Liver (tissue), 9 donors: ENCODE data around the gene HELZ2. TPM values are rescaled to one million over a fixed set of nuclear protein-coding genes. Genes with fewer than 3 reads are reported as not detected.

Source experiments
- DNase-seq: peaks from one replicate; pipeline ENCODE4 v3.0.0-alpha.2; 2017; ENCODE audit warnings: low spot score
- H3K27ac ChIP-seq, 2 donors: one replicate each; pipeline ENCODE4 v1.7.0; 2013; ENCODE audit warnings: inconsistent platforms in 2 of 2, low read length in 2 of 2, control low read depth in 1 of 2, low read depth in 1 of 2, mild to moderate bottlenecking in 1 of 2
- H3K27me3 ChIP-seq, 4 donors: one replicate each; pipeline versions ENCODE4 v1.6.1 to v1.7.0; 2013; ENCODE audit warnings: low read length in 3 of 4, inconsistent platforms in 1 of 4, mild to moderate bottlenecking in 1 of 4, moderate library complexity in 1 of 4; ENCODE audit not compliant: control insufficient read depth in 4 of 4, insufficient read depth in 4 of 4
- H3K36me3 ChIP-seq, 4 donors: one replicate each; pipeline versions ENCODE4 v1.6.1 to v1.7.0; 2013; ENCODE audit warnings: low read length in 3 of 4, mild to moderate bottlenecking in 3 of 4, low read depth in 1 of 4, moderate library complexity in 1 of 4; ENCODE audit not compliant: control insufficient read depth in 4 of 4, insufficient read depth in 3 of 4
- H3K4me1 ChIP-seq, 4 donors: one replicate each; pipeline versions ENCODE4 v1.6.1 to v1.7.0; 2013; ENCODE audit warnings: low read length in 3 of 4, mild to moderate bottlenecking in 3 of 4, moderate library complexity in 1 of 4; ENCODE audit not compliant: control insufficient read depth in 4 of 4, insufficient read depth in 4 of 4
- H3K4me3 ChIP-seq, 3 donors: one replicate each; pipeline versions ENCODE4 v1.6.1 to v1.7.0; 2013; ENCODE audit warnings: low read length in 3 of 3, control low read depth in 1 of 3, low read depth in 1 of 3, mild to moderate bottlenecking in 1 of 3
- H3K9ac ChIP-seq, 2 donors: one replicate each; pipeline ENCODE4 v1.7.0; 2013; ENCODE audit warnings: low read length in 2 of 2, mild to moderate bottlenecking in 2 of 2, moderate library complexity in 2 of 2, control low read depth in 1 of 2, low read depth in 1 of 2
- H3K9me3 ChIP-seq, 4 donors: one replicate each; pipeline versions ENCODE4 v1.6.1 to v1.7.0; 2013; ENCODE audit warnings: low read length in 3 of 4; ENCODE audit not compliant: control insufficient read depth in 4 of 4
- EGR1 ChIP-seq, 2 donors: IDR thresholded peaks; 2 replicates each; pipeline ENCODE4 v1.6.1; 2016 to 2018; ENCODE audit warnings: antibody characterized with exemption in 2 of 2, low read depth in 2 of 2
- FOXA1 ChIP-seq: IDR thresholded peaks from 2 replicates; pipeline ENCODE4 v1.6.1; 2016; ENCODE audit warnings: antibody characterized with exemption
- FOXA2 ChIP-seq: IDR thresholded peaks from 2 replicates; pipeline ENCODE4 v1.6.1; 2016; ENCODE audit warnings: antibody characterized with exemption
- GABPA ChIP-seq, 2 donors: IDR thresholded peaks in 1 of 2; conservative IDR thresholded peaks in 1 of 2; 2 replicates each; pipeline ENCODE4 v1.6.1; 2016; ENCODE audit warnings: antibody characterized with exemption in 2 of 2, mild to moderate bottlenecking in 1 of 2, moderate library complexity in 1 of 2
- HNF4A ChIP-seq, 2 donors: conservative IDR thresholded peaks; 2 replicates each; pipeline ENCODE4 v1.6.1; 2016; ENCODE audit warnings: antibody characterized with exemption in 2 of 2, mild to moderate bottlenecking in 2 of 2
- HNF4G ChIP-seq: IDR thresholded peaks from 2 replicates; pipeline ENCODE4 v1.6.1; 2016; ENCODE audit warnings: antibody characterized with exemption
- JUND ChIP-seq, 2 donors: IDR thresholded peaks; 2 replicates each; pipeline ENCODE4 v1.6.1; 2016; ENCODE audit warnings: antibody characterized with exemption in 2 of 2
- RXRA ChIP-seq, 2 donors: IDR thresholded peaks; 2 replicates each; pipeline ENCODE4 v1.6.1; 2017 to 2018; ENCODE audit warnings: antibody characterized with exemption in 2 of 2, mild to moderate bottlenecking in 1 of 2
- SP1 ChIP-seq: IDR thresholded peaks from 2 replicates; pipeline ENCODE4 v1.6.1; 2018; ENCODE audit warnings: antibody characterized with exemption, mild to moderate bottlenecking
- WGBS: extraction: QIAGEN DNeasy Blood & Tissue Kit; methylation state at CpG from one replicate; pipeline ENCODE4 v1.1.7; 2013; 5-methylcytosine and 5-hydroxymethylcytosine counted together
- polyA plus RNA-seq, 2 donors: library from polyadenylated mRNA; stranded (reverse) in 1 of 2; unstranded in 1 of 2; fragments of 200-250 nt in 1 of 2; fragments of >200 nt in 1 of 2; fragmentation: Nextera tagmentation in 1 of 2; extraction: Ambion mirVana in 1 of 2; gene quantifications; one replicate each; pipeline versions ENCODE4 v1.2.1 to v1.2.3, GENCODE V29; 2013 to 2015
- total RNA-seq, 2 donors: library from RNA; depleted of rRNA; stranded (reverse); fragments of >200 nt; gene quantifications; one replicate each; pipeline ENCODE4 v1.2.3, GENCODE V29; 2014
- TF ChIP-seq, protein P1 (sequence below): IDR thresholded peaks from 2 replicates; pipeline ENCODE4 v1.6.1; 2016; ENCODE audit warnings: antibody characterized with exemption
- TF ChIP-seq, protein P2 (sequence below): IDR thresholded peaks from 2 replicates; pipeline ENCODE4 v1.6.1; 2016; ENCODE audit warnings: antibody characterized with exemption, mild to moderate bottlenecking
- TF ChIP-seq, protein P3 (sequence below): IDR thresholded peaks from 2 replicates; pipeline ENCODE4 v1.6.1; 2016; ENCODE audit warnings: antibody characterized with exemption
- donor health status: healthy.
- donor health status: healthy.
- donor health status: healthy.
- donor health status: healthy.
- donor health status: healthy.

The HELZ2 gene
- total and polyA plus RNA-seq, 4 donors: 3.7 to 26.6 (median 15.5) TPM

DNA sequence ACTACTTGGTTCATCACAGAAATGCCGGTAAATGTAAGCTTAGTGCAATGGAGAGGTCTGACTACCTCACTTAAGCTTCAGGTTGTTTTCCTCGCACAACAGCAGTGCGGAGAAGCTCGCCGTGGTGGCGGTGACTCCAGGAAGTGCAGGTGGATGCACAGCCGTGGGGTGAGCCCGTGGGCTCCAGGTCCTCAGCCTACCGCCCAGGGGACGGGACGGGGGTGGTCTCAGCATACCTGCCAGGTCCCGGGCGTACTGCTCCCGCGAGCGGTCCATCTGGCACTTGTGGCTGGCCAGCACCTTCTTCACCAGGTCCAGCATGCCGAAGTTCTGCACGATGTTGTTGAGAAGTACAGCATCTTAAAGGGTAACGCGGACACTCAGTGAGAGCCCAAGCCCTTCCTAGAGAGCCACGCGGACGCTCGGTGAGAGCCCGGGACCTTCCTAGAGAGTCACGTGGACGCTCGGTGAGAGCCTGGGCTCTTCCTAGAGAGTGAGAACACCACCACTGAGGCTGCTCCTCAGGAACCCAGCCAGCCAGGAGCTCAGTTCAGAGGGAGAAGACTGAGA lies 17.8 kb upstream of the HELZ2 start:
- Histone ChIP-seq H3K4me1 (no peaks in the 10 kb centered on the region), H3K4me3 (no peak overlapping the region), H3K27me3 (no peaks in the 10 kb centered on the region), H3K9me3 (no peaks in the 10 kb centered on the region), H3K36me3 (peaks cover 6 to 53% (median 15%) of the 10 kb centered on the region in 4 donors), H3K27ac (no peak overlapping the region), H3K9ac (no peak overlapping the region)
- TF ChIP-seq, protein P1, sequence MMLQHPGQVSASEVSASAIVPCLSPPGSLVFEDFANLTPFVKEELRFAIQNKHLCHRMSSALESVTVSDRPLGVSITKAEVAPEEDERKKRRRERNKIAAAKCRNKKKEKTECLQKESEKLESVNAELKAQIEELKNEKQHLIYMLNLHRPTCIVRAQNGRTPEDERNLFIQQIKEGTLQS: no peak
- no peak for TF ChIP-seq GABPA (IDR thresholded peaks at IDR 0.05 in 1 of 2, conservative IDR thresholded peaks at IDR 0.05 in 1 of 2)
- WGBS: 98% methylated on average over 28 of the region's 28 CpGs
- DNase-seq: no peak

DNA sequence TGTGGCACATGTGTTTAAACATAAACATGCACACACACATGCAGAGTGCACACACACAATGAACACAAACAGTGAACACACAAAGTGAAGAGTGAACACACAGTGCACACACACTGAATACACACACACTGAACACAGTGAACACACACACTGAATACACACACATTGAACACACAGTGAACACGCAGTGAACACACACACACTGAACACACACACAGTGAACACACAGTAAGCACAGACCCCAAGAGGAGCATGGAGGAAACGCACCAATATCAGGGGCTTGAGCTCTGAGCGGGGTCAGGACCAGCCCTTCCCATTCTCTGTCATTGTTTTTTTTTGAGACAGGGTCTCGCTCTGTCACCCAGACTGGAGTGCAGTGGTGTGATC lies 17.1 kb upstream of the HELZ2 start:
- Histone ChIP-seq H3K27ac (no peak overlapping the region), H3K9ac (no peak overlapping the region), H3K27me3 (no peaks in the 10 kb centered on the region), H3K4me1 (no peaks in the 10 kb centered on the region), H3K36me3 (peaks cover 3 to 51% (median 15%) of the 10 kb centered on the region in 4 donors), H3K9me3 (no peaks in the 10 kb centered on the region), H3K4me3 (no peak overlapping the region)
- TF ChIP-seq HNF4A (conservative IDR thresholded peaks at IDR 0.05) (no peak), FOXA2 (no peak), RXRA (IDR thresholded peaks at IDR 0.05) (no peak), HNF4G (no peak), JUND (IDR thresholded peaks at IDR 0.05) (no peak), EGR1 (IDR thresholded peaks at IDR 0.05; ENCODE audit: low read depth in 2 of 2) (no peak), FOXA1 (no peak), SP1 (no peak)
- TF ChIP-seq, protein P1: no peak
- TF ChIP-seq, protein P2, sequence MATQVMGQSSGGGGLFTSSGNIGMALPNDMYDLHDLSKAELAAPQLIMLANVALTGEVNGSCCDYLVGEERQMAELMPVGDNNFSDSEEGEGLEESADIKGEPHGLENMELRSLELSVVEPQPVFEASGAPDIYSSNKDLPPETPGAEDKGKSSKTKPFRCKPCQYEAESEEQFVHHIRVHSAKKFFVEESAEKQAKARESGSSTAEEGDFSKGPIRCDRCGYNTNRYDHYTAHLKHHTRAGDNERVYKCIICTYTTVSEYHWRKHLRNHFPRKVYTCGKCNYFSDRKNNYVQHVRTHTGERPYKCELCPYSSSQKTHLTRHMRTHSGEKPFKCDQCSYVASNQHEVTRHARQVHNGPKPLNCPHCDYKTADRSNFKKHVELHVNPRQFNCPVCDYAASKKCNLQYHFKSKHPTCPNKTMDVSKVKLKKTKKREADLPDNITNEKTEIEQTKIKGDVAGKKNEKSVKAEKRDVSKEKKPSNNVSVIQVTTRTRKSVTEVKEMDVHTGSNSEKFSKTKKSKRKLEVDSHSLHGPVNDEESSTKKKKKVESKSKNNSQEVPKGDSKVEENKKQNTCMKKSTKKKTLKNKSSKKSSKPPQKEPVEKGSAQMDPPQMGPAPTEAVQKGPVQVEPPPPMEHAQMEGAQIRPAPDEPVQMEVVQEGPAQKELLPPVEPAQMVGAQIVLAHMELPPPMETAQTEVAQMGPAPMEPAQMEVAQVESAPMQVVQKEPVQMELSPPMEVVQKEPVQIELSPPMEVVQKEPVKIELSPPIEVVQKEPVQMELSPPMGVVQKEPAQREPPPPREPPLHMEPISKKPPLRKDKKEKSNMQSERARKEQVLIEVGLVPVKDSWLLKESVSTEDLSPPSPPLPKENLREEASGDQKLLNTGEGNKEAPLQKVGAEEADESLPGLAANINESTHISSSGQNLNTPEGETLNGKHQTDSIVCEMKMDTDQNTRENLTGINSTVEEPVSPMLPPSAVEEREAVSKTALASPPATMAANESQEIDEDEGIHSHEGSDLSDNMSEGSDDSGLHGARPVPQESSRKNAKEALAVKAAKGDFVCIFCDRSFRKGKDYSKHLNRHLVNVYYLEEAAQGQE: no peak
- TF ChIP-seq, protein P3, sequence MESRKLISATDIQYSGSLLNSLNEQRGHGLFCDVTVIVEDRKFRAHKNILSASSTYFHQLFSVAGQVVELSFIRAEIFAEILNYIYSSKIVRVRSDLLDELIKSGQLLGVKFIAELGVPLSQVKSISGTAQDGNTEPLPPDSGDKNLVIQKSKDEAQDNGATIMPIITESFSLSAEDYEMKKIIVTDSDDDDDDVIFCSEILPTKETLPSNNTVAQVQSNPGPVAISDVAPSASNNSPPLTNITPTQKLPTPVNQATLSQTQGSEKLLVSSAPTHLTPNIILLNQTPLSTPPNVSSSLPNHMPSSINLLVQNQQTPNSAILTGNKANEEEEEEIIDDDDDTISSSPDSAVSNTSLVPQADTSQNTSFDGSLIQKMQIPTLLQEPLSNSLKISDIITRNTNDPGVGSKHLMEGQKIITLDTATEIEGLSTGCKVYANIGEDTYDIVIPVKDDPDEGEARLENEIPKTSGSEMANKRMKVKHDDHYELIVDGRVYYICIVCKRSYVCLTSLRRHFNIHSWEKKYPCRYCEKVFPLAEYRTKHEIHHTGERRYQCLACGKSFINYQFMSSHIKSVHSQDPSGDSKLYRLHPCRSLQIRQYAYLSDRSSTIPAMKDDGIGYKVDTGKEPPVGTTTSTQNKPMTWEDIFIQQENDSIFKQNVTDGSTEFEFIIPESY: no peak
- no peak for DNase-seq
- 99% methylated on average over 4 of the region's 4 CpGs for WGBS
